T-cell (primary cell): Measurements from ENCODE around the gene CANX. TPM values are rescaled to one million over a fixed set of nuclear protein-coding genes. Genes with fewer than 3 reads are reported as not detected.
A peak's percentile ranks its signal among the peaks of the same experiment; 100 is the strongest.

ENCODE experiments used
- ATAC-seq, 4 experiments: fragments of 200-7000 bp in 3 of 4; fragments of 150-1000 bp in 1 of 4; cut with Tn5 transposase; replicated peaks in 1 of 4; 1 replicate in 3 of 4; 2 replicates in 1 of 4; pipeline ENCODE4 v1.10.0; 2021; ENCODE audit warnings: moderate library complexity in 3 of 4, mild to moderate bottlenecking in 2 of 4, moderate number of reproducible peaks in 1 of 4
- CTCF ChIA-PET, 2 donors: fragments of 300-600 bp; sonication (Branson Sonifier 250); formaldehyde crosslinking; loops; one replicate each; lab custom pipeline; 2022; ENCODE audit warnings: antibody characterized with exemption in 2 of 2; lab: Charles Lee
- POLR2A ChIA-PET, 2 donors: fragments of 300-600 bp; sonication (Branson Sonifier 250); formaldehyde crosslinking; loops; one replicate each; lab custom pipeline; 2022; ENCODE audit warnings: antibody characterized with exemption in 2 of 2; lab: Charles Lee
- DNase-seq, 35 experiments: peaks; one replicate each; pipeline versions ENCODE4 v3.0.0 to v3.0.0-alpha.2; 2013 to 2023
- H3K27ac ChIP-seq: one replicate; pipeline ENCODE4 v1.5.1; 2013; ENCODE audit warnings: low read length
- H3K27me3 ChIP-seq, 2 experiments: replicated peaks in 1 of 2; 1 replicate in 1 of 2; 2 replicates in 1 of 2; pipeline versions ENCODE4 v1.6.1 to v1.7.0; 2013; ENCODE audit warnings: low read length in 1 of 2, mixed read lengths in 1 of 2; ENCODE audit not compliant: control insufficient read depth in 2 of 2, insufficient read depth in 2 of 2; ENCODE audit errors: extremely low read depth in 1 of 2
- H3K36me3 ChIP-seq, 2 donors: 1 replicate in 1 of 2; 2 replicates in 1 of 2; pipeline versions ENCODE4 v1.6.1 to v1.7.0; 2013; ENCODE audit warnings: low read length in 1 of 2; ENCODE audit not compliant: control insufficient read depth in 2 of 2, insufficient read depth in 1 of 2; ENCODE audit errors: extremely low read depth in 1 of 2
- H3K4me1 ChIP-seq, 2 experiments: 1 replicate in 1 of 2; 2 replicates in 1 of 2; pipeline versions ENCODE4 v1.6.1 to v1.7.0; 2013; ENCODE audit warnings: low read length in 2 of 2, mixed read lengths in 1 of 2; ENCODE audit not compliant: insufficient read depth in 2 of 2, control insufficient read depth in 1 of 2; ENCODE audit errors: extremely low read depth in 1 of 2
- H3K4me3 ChIP-seq, 2 donors: 1 replicate in 1 of 2; 2 replicates in 1 of 2; pipeline versions ENCODE4 v1.5.1 to v1.7.0; 2013; ENCODE audit warnings: mild to moderate bottlenecking in 2 of 2, low read length in 1 of 2, moderate library complexity in 1 of 2; ENCODE audit not compliant: control insufficient read depth in 1 of 2; ENCODE audit errors: extremely low read depth in 1 of 2
- H3K9me3 ChIP-seq: 2 replicates; pipeline ENCODE4 v1.7.0; 2013
- H3K27ac Mint-ChIP-seq, 2 donors: one replicate each; pipeline ENCODE4 v1.8.0; 2020 to 2021; ENCODE audit warnings: mild to moderate bottlenecking in 2 of 2, mixed read lengths in 2 of 2
- H3K27me3 Mint-ChIP-seq, 2 donors: one replicate each; pipeline ENCODE4 v1.8.0; 2021 to 2022; ENCODE audit warnings: mixed read lengths in 2 of 2
- H3K36me3 Mint-ChIP-seq: one replicate; pipeline ENCODE4 v1.8.0; 2021; ENCODE audit warnings: mixed read lengths
- H3K4me1 Mint-ChIP-seq, 3 donors: one replicate each; pipeline ENCODE4 v1.8.0; 2020 to 2022; ENCODE audit warnings: mixed read lengths in 3 of 3, mild to moderate bottlenecking in 1 of 3
- H3K4me3 Mint-ChIP-seq, 3 donors: one replicate each; pipeline ENCODE4 v1.8.0; 2020 to 2022; ENCODE audit warnings: mild to moderate bottlenecking in 3 of 3, mixed read lengths in 3 of 3, moderate library complexity in 3 of 3
- H3K9me3 Mint-ChIP-seq, 3 donors: one replicate each; pipeline ENCODE4 v1.8.0; 2020 to 2022; ENCODE audit warnings: mixed read lengths in 3 of 3
- WGBS: methylation state at CpG from one replicate; pipeline ENCODE4 v1.1.5; 2013; ENCODE audit warnings: missing lambda C conversion rate; ENCODE audit not compliant: insufficient coverage; 5-methylcytosine and 5-hydroxymethylcytosine counted together
- total RNA-seq, 35 experiments: library from RNA in 6 of 35; stranded (reverse) in 6 of 35; fragments of 120-200 nt in 1 of 35; gene quantifications; one replicate each; pipeline versions ENCODE4 v1.2.1 to v1.2.4 and lab custom pipeline; 2013 to 2026

Gene CANX
- total RNA-seq, 5 donors from 2014 or later (not counting 1 experiment from before 2014, with no cell fraction given) = 205 to 306 (median 262) TPM

GRCh38 chr5:179724163-179724562 lies 25.4 kb downstream of the CANX start:
- H3K27ac ChIP-seq = no peak overlapping the region
- Mint-ChIP-seq H3K27ac (peak overlapping the region; percentile 73 to 82), H3K27me3 (no peaks in the 10 kb centered on the region), H3K4me3 (peak overlapping the region in 1 of 3 donors; percentile 10), H3K36me3 (peaks cover 49% of the 10 kb centered on the region), H3K9me3 (no peaks in the 10 kb centered on the region), H3K4me1 (peaks cover 0 to 5% (median 2%) of the 10 kb centered on the region in 3 donors)
- no peak overlapping the region for H3K4me3 ChIP-seq
- ChIA-PET POLR2A (no interaction called here), CTCF (no interaction called here)
- no peaks in the 10 kb centered on the region for H3K9me3 ChIP-seq
- whole genome bisulfite sequencing = 100% methylated on average over 1 of the region's 4 CpGs
- H3K4me1 ChIP-seq = no peaks in the 10 kb centered on the region
- H3K27me3 ChIP-seq = no peaks in the 10 kb centered on the region
- peaks cover 9 to 86% of the 10 kb centered on the region in 2 donors for H3K36me3 ChIP-seq
- DNase-seq = no peak
- no peak for ATAC-seq

GRCh38 chr5:179727106-179727505 lies 28.3 kb downstream of the CANX start:
- Histone ChIP-seq H3K4me1 (peaks cover 3 to 5% of the 10 kb centered on the region in 2 experiments), H3K4me3 (no peak overlapping the region), H3K36me3 (peaks cover 3 to 64% of the 10 kb centered on the region in 2 donors), H3K27me3 (no peaks in the 10 kb centered on the region), H3K9me3 (no peaks in the 10 kb centered on the region), H3K27ac (no peak overlapping the region)
- 88% methylated on average over 5 of the region's 6 CpGs for WGBS
- Mint-ChIP-seq H3K27ac (peak overlapping the region in 1 of 2 donors; percentile 13), H3K4me1 (peaks cover 5 to 11% (median 7%) of the 10 kb centered on the region in 3 donors), H3K9me3 (no peaks in the 10 kb centered on the region), H3K27me3 (no peaks in the 10 kb centered on the region), H3K4me3 (no peak overlapping the region), H3K36me3 (peaks cover 48% of the 10 kb centered on the region)
- ChIA-PET POLR2A (no interaction called here), CTCF (no interaction called here)
- DNase-seq (no peak), ATAC-seq (no peak)

- H3K4me3 Mint-ChIP-seq = no peak overlapping the region
- H3K9me3 ChIP-seq = no peaks in the 10 kb centered on the region
- H3K4me1 Mint-ChIP-seq = peaks cover 14 to 18% (median 16%) of the 10 kb centered on the region in 3 donors
- POLR2A ChIA-PET = no interaction called here
- H3K36me3 ChIP-seq = peaks cover 0 to 42% of the 10 kb centered on the region in 2 donors
- H3K27me3 Mint-ChIP-seq = no peaks in the 10 kb centered on the region
- no peak overlapping the region for H3K27ac ChIP-seq
- no peak overlapping the region for H3K4me3 ChIP-seq
- DNase-seq (no peak), ATAC-seq (no peak)
- WGBS = no CpG with 5 or more reads among the region's 4 CpGs
- H3K27ac Mint-ChIP-seq = no peak overlapping the region
- H3K27me3 ChIP-seq = no peaks in the 10 kb centered on the region
- CTCF ChIA-PET = interaction anchor here in 1 of 2 donors (0.9 kb wide), 1 partner anchor 26 kb away, joined by 3 read pairs; no protein-coding TSS in a partner anchor
- peaks cover 29% of the 10 kb centered on the region for H3K36me3 Mint-ChIP-seq
- no peaks in the 10 kb centered on the region for H3K9me3 Mint-ChIP-seq
- peaks cover 10 to 12% of the 10 kb centered on the region in 2 experiments for H3K4me1 ChIP-seq
Observed at GRCh38 chr5:179729303-179729702, 30.5 kb downstream of the CANX start.

- Histone ChIP-seq H3K4me1 (peaks cover 15% of the 10 kb centered on the region in 2 experiments), H3K27ac (no peak overlapping the region), H3K9me3 (no peaks in the 10 kb centered on the region), H3K27me3 (no peaks in the 10 kb centered on the region), H3K36me3 (peaks cover 0 to 39% of the 10 kb centered on the region in 2 donors), H3K4me3 (no peak overlapping the region)
- DNase-seq = no peak
- peaks cover 15 to 22% (median 20%) of the 10 kb centered on the region in 3 donors for H3K4me1 Mint-ChIP-seq
- H3K27ac Mint-ChIP-seq = peak overlapping the region in 1 of 2 donors; percentile 36
- H3K36me3 Mint-ChIP-seq = peaks cover 25% of the 10 kb centered on the region
- no peak for ATAC-seq
- POLR2A ChIA-PET = no interaction called here
- no CpG with 5 or more reads among the region's 3 CpGs for WGBS
- no peak overlapping the region for H3K4me3 Mint-ChIP-seq
- no peaks in the 10 kb centered on the region for H3K9me3 Mint-ChIP-seq
- CTCF ChIA-PET = no interaction called here
- H3K27me3 Mint-ChIP-seq = no peaks in the 10 kb centered on the region
Observed at GRCh38 chr5:179729727-179730126, 31.0 kb downstream of the CANX start.

GRCh38 chr5:179730356-179730755 lies 31.6 kb downstream of the CANX start:
- CTCF ChIA-PET = no interaction called here
- no peaks in the 10 kb centered on the region for H3K9me3 ChIP-seq
- H3K4me1 ChIP-seq = peaks cover 15 to 22% of the 10 kb centered on the region in 2 experiments
- Mint-ChIP-seq H3K4me3 (no peak overlapping the region), H3K4me1 (peaks cover 17 to 26% (median 23%) of the 10 kb centered on the region in 3 donors), H3K27ac (no peak overlapping the region), H3K9me3 (no peaks in the 10 kb centered on the region), H3K36me3 (peaks cover 25% of the 10 kb centered on the region), H3K27me3 (no peaks in the 10 kb centered on the region)
- POLR2A ChIA-PET = no interaction called here
- no CpG with 5 or more reads among the region's 3 CpGs for WGBS
- ATAC-seq (no peak), DNase-seq (no peak)
- no peak overlapping the region for H3K4me3 ChIP-seq
- peaks cover 0 to 33% of the 10 kb centered on the region in 2 donors for H3K36me3 ChIP-seq
- H3K27ac ChIP-seq = no peak overlapping the region
- H3K27me3 ChIP-seq = no peaks in the 10 kb centered on the region

GRCh38 chr5:179730852-179731251 lies 32.1 kb downstream of the CANX start:
- H3K27ac Mint-ChIP-seq = peak overlapping the region in 1 of 2 donors; percentile 69

More at GRCh38 chr5:179730852-179731251, 32.1 kb downstream of the CANX start:
- 40% methylated on average over 1 of the region's 3 CpGs for WGBS
- no peak for ATAC-seq
- Mint-ChIP-seq H3K4me1 (peaks cover 20 to 28% (median 27%) of the 10 kb centered on the region in 3 donors), H3K4me3 (no peak overlapping the region), H3K27me3 (no peaks in the 10 kb centered on the region), H3K9me3 (no peaks in the 10 kb centered on the region), H3K36me3 (peaks cover 25% of the 10 kb centered on the region)
- H3K4me1 ChIP-seq = peaks cover 17 to 27% of the 10 kb centered on the region in 2 experiments
- no peak overlapping the region for H3K4me3 ChIP-seq
- ChIA-PET CTCF (no interaction called here), POLR2A (no interaction called here)
- H3K36me3 ChIP-seq = peaks cover 0 to 33% of the 10 kb centered on the region in 2 donors
- no peak overlapping the region for H3K27ac ChIP-seq
- no peaks in the 10 kb centered on the region for H3K9me3 ChIP-seq
- no peak for DNase-seq
- H3K27me3 ChIP-seq = no peaks in the 10 kb centered on the region
